Right ventricle myocardium superior (tissue), 1 donor: ENCODE measurements around the gene TTLL10. TPM values are rescaled to one million over a fixed set of nuclear protein-coding genes. Genes with fewer than 3 reads are reported as not detected.

Source experiments
- ATAC-seq: fragments of 200-7000 bp; cut with Tn5 transposase; one replicate; pipeline ENCODE4 v1.9.1; 2020; ENCODE audit warnings: mild to moderate bottlenecking; ENCODE audit not compliant: poor library complexity
- DNase-seq: peaks from one replicate; pipeline ENCODE4 v3.0.0-alpha.2; 2020
- intact Hi-C: fragments of 100-400 bp; cut with DNase I; formaldehyde crosslinking; loops from one replicate; pipeline ENCODE4 v1.11.2; 2022
- total RNA-seq: library from RNA; stranded (reverse); fragmentation: NEBNext Ultra II Directional; extraction: Animal tissue kit (Norgen Biotek cat#: 25700); gene quantifications from one replicate; pipeline ENCODE4 v1.2.1, GENCODE V29; 2021
- donor health status: DM: no; HTN: yes; CAD: no; lungs with severe emphysema.

The TTLL10 gene
- total RNA-seq, 1 donor from 2014 or later = 0.22 TPM

- intact Hi-C loops = no loop called here
- DNase-seq = no peak
- ATAC-seq = no peak
Observed at GRCh38 chr1:1236176-1236763, 62.6 kb downstream of the TTLL10 start.

- intact Hi-C loops = no loop called here
- DNase-seq (no peak), ATAC-seq (no peak)
Observed at GRCh38 chr1:1236945-1237873, 63.5 kb downstream of the TTLL10 start.

- ATAC-seq (no peak), DNase-seq (no peak)
- intact Hi-C loops = no loop called here
Observed at GRCh38 chr1:1237874-1238701, 64.4 kb downstream of the TTLL10 start.

GRCh38 chr1:1238702-1239178, 65.1 kb downstream of the TTLL10 start:
- intact Hi-C loops = no loop called here
- DNase-seq = no peak
- no peak for ATAC-seq

- ATAC-seq (no peak), DNase-seq (no peak)
- intact Hi-C loops = no loop called here
Observed at GRCh38 chr1:1239227-1239613, 65.5 kb downstream of the TTLL10 start.

GRCh38 chr1:1239614-1240347, 66.1 kb downstream of the TTLL10 start:
- intact Hi-C loops = no loop called here
- ATAC-seq (no peak), DNase-seq (no peak)

GRCh38 chr1:1240348-1240732, 66.7 kb downstream of the TTLL10 start:
- intact Hi-C loops = no loop called here
- ATAC-seq = no peak
- no peak for DNase-seq

- ATAC-seq (no peak), DNase-seq (no peak)
- intact Hi-C loops = no loop called here
Observed at GRCh38 chr1:1240822-1241587, 67.3 kb downstream of the TTLL10 start.

GRCh38 chr1:1241588-1242219, 68.0 kb downstream of the TTLL10 start:
- no peak for DNase-seq
- intact Hi-C loops = no loop called here
- no peak for ATAC-seq

GRCh38 chr1:1242461-1243265, 69.0 kb downstream of the TTLL10 start:
- DNase-seq (no peak), ATAC-seq (no peak)
- intact Hi-C loops = no loop called here

- ATAC-seq (no peak), DNase-seq (no peak)
- intact Hi-C loops = no loop called here
Observed at GRCh38 chr1:1243266-1243660, 69.6 kb downstream of the TTLL10 start.

GRCh38 chr1:1243807-1244191, 70.1 kb downstream of the TTLL10 start:
- DNase-seq = no peak
- no peak for ATAC-seq
- intact Hi-C loops = no loop called here

- intact Hi-C loops = no loop called here
- no peak for DNase-seq
- peak; percentile 26 for ATAC-seq
Observed at GRCh38 chr1:1244192-1244811, 70.6 kb downstream of the TTLL10 start.

- intact Hi-C loops = no loop called here
- no peak for DNase-seq
- ATAC-seq = no peak
Observed at GRCh38 chr1:1245178-1245816, 71.6 kb downstream of the TTLL10 start.

- ATAC-seq (no peak), DNase-seq (no peak)
- intact Hi-C loops = no loop called here
Observed at GRCh38 chr1:1245817-1246576, 72.3 kb downstream of the TTLL10 start.
